GM12872 (cell line): ENCODE results near the gene RNF144B.

Experiments used
- CTCF ChIP-seq: IDR thresholded peaks from 3 replicates; pipeline ENCODE4 v1.5.1; 2011; ENCODE audit warnings: low read depth, mild to moderate bottlenecking, low read length, moderate library complexity; ENCODE audit not compliant: insufficient read depth

The RNF144B gene

GRCh38 chr6:18510644-18511033 lies 123.5 kb downstream of the RNF144B start:
- TF ChIP-seq CTCF: no peak

- no peak for TF ChIP-seq CTCF
These were observed 124.1 kb downstream of the RNF144B start for GRCh38 chr6:18511211-18511610.

- no peak for TF ChIP-seq CTCF
These were observed 126.2 kb downstream of the RNF144B start for GRCh38 chr6:18513253-18513798.

- TF ChIP-seq CTCF: no peak
These were observed 127.0 kb downstream of the RNF144B start for GRCh38 chr6:18514180-18514579.

DNA sequence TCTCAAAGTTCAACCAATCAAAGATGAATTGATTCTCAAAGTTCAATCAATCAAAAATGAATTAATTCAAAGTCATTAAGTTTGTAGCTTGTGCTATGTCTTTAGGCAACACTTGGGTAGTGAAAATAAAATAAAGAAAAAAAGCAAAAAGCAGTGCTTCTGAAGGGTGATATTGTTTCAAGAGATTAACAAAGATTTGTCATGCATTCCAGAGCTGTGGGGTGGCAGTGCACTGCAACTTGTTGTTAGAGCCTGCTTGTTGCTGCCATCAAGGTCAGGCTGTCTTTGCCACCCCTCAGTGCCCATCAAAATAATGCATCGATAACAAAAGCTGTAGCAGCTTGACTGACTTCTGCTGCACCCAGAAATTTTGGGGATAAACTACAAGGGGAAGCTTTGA lies 128.6 kb downstream of the RNF144B start:
- no peak for TF ChIP-seq CTCF
